Thyroid gland (tissue), 4 donors: ENCODE data around the gene BTF3.

Experiments used
- CTCF ChIP-seq, 6 experiments: fragments of 200-600 bp in 3 of 6; fragments of 450-650 bp in 3 of 6; sonication (generic) in 3 of 6; IDR thresholded peaks; one replicate each; pipeline ENCODE4 v1.5.1; 2016 to 2019; ENCODE audit warnings: antibody characterized with exemption in 6 of 6, mild to moderate bottlenecking in 2 of 6, inconsistent platforms in 1 of 6, moderate library complexity in 1 of 6
- POLR2A ChIP-seq, 2 donors: fragments of 450-650 bp; IDR thresholded peaks; one replicate each; pipeline ENCODE4 v1.6.1; 2017; ENCODE audit warnings: antibody characterized with exemption in 2 of 2, mild to moderate bottlenecking in 2 of 2, moderate library complexity in 1 of 2

- no peak for TF ChIP-seq CTCF (IDR thresholded peaks at IDR 0.05)
- no peak for TF ChIP-seq POLR2A (IDR thresholded peaks at IDR 0.05)
Measured at GRCh38 chr5:73550016-73550415, 51.8 kb downstream of the BTF3 start.
